ENCODE results near the gene FPGS.
"Not testable (repeated sequence)": the region's sequence is repeated elsewhere in the genome, so short reads cannot be mapped to it uniquely, and the experiment has no call there.

The FPGS gene

GRCh38 chr9:127838375-127839078 lies 35.8 kb downstream of the FPGS start:
- DNase-seq (ENCODE audit: low read depth): peak; percentile 94

- no peak for DNase-seq (ENCODE audit: low read depth)
Observed at GRCh38 chr9:127841087-127841835, 38.6 kb downstream of the FPGS start.

- no peak for DNase-seq (ENCODE audit: low read depth)
Observed at GRCh38 chr9:127844821-127845359, 42.2 kb downstream of the FPGS start.

GRCh38 chr9:127845619-127846018 lies 42.9 kb downstream of the FPGS start:
- DNase-seq (ENCODE audit: low read depth): not testable (repeated sequence)

- DNase-seq (ENCODE audit: low read depth): no peak
Observed at GRCh38 chr9:127846443-127847177, 43.9 kb downstream of the FPGS start.

- peak; percentile 57 for DNase-seq (ENCODE audit: low read depth)
Observed at GRCh38 chr9:127847178-127847510, 44.5 kb downstream of the FPGS start.

- DNase-seq (ENCODE audit: low read depth): no peak
Observed at GRCh38 chr9:127847833-127848755, 45.4 kb downstream of the FPGS start.

- DNase-seq (ENCODE audit: low read depth): no peak
Observed at GRCh38 chr9:127848756-127849504, 46.2 kb downstream of the FPGS start.

- DNase-seq (ENCODE audit: low read depth): no peak
Observed at GRCh38 chr9:127850286-127850830, 47.7 kb downstream of the FPGS start.

- DNase-seq (ENCODE audit: low read depth): no peak
Observed at GRCh38 chr9:127852829-127853228, 50.1 kb downstream of the FPGS start.

- no peak for DNase-seq (ENCODE audit: low read depth)
Observed at GRCh38 chr9:127853312-127854183, 50.9 kb downstream of the FPGS start.

- no peak for DNase-seq (ENCODE audit: low read depth)
Observed at GRCh38 chr9:127854184-127854806, 51.6 kb downstream of the FPGS start, which contains the start of gene ENG. Gene ENG, minus strand, starts transcription at chr9:127854658. Its CDS starts 303 bp downstream, at chr9:127854355.

GRCh38 chr9:127854960-127855359 lies 52.3 kb downstream of the FPGS start:
- DNase-seq (ENCODE audit: low read depth): no peak

- no peak for DNase-seq (ENCODE audit: low read depth)
Observed at GRCh38 chr9:127855522-127855921, 52.8 kb downstream of the FPGS start.

GRCh38 chr9:127856094-127856728 lies 53.5 kb downstream of the FPGS start:
- DNase-seq (ENCODE audit: low read depth): no peak

- DNase-seq (ENCODE audit: low read depth): no peak
Observed at GRCh38 chr9:127856729-127857116, 54.0 kb downstream of the FPGS start.

- no peak for DNase-seq (ENCODE audit: low read depth)
Observed at GRCh38 chr9:127857278-127857677, 54.6 kb downstream of the FPGS start.

- DNase-seq (ENCODE audit: low read depth): no peak
Observed at GRCh38 chr9:127858041-127858512, 55.4 kb downstream of the FPGS start.

All from amniotic epithelial cell (primary cell).